Head of caudate nucleus (tissue), 42 donors: ENCODE data around the gene TNFRSF1B.

Source experiments
- DNase-seq, 42 donors: peaks; one replicate each; pipeline versions ENCODE4 v3.0.0 to v3.0.0-alpha.2; 2020 to 2021; ENCODE audit warnings: mixed read lengths in 7 of 42
- intact Hi-C: fragments of 100-400 bp; cut with DNase I; formaldehyde crosslinking; loops from one replicate; pipeline ENCODE4 v1.15.0; 2022

Gene TNFRSF1B

DNA sequence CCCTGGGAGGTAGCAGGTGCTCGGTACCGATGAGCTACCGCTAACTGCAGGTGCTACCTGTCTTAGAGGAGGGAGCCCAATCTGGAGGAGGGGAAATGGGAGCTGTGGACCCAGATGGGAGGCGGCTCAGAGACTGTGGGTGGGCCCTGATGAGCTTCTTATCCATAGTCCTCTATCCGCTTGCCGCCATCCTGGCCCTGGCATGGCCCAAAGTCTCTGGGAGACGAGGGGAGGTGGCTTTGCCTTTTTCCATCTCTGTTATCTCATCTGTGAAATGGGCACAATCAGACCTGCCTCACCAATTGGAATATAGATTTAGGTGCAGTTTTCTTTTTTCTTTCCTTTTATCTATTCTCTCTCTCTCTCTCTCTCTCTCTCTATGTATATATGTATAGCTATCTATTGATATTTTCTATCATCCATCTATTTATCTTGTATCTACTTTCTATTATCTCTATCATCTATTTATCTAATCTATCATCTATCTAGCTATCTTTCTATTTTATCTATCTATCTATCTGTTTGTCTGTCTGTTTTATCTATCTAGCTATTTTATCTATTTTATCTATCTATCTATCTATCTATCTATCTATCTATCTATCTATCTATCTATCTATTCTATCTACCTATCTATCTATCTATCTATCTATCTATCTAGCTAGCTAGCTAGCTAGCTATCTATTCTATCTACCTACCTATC is 16.5 kb downstream of the TNFRSF1B start:
- DNase-seq: no peak

GRCh38 chr1:12184008-12184681 is 17.4 kb downstream of the TNFRSF1B start:
- peak in 41 of 42 donors; percentile 26 to 86 (median 61) for DNase-seq
- intact Hi-C loops: no loop called here

More for the DNA sequence above, 16.5 kb downstream of the TNFRSF1B start:
- intact Hi-C loops: no loop called here

- intact Hi-C loops: no loop called here
- no peak for DNase-seq
Observed at GRCh38 chr1:12185036-12185917, 18.5 kb downstream of the TNFRSF1B start.

DNA sequence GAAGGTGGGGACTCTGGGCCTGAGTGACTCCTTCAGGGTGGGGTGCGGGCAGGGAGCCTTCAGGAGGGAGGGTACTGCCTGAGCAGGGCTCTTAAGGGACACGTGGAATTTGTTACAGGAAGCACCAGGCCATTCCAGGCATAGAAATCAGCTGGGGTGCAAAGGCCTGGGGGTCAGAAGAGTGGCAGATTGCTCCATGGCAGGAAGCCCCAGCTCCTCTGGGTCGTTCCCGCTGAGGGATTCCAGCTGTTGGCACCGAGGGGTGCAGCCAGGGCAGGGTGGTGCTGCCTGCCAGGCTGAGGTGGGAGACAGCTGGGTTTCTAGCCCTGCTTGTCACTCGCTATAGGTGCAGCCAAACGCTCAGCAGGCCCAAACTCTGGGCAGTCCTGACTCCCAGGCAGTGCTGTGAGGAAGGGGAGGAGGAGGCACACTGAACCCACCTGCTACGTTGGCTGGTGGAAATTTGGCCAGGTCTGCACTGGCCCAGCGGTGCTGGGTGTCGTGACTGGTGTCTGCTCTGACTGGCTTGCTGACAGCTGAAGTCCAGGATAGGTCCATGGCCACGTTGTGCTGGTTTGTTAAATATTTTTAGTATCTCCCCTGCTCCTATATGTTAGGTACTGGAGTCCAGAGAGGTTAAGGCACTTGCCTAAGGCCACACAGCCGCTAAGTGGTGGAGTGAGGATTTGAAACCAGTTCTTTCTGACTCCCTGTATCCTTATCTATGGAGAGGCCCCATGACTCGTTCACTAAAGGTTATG is 19.3 kb downstream of the TNFRSF1B start:
- intact Hi-C loops: no loop called here
- no peak for DNase-seq

GRCh38 chr1:12186679-12186985 is 19.8 kb downstream of the TNFRSF1B start:
- intact Hi-C loops: no loop called here

DNA sequence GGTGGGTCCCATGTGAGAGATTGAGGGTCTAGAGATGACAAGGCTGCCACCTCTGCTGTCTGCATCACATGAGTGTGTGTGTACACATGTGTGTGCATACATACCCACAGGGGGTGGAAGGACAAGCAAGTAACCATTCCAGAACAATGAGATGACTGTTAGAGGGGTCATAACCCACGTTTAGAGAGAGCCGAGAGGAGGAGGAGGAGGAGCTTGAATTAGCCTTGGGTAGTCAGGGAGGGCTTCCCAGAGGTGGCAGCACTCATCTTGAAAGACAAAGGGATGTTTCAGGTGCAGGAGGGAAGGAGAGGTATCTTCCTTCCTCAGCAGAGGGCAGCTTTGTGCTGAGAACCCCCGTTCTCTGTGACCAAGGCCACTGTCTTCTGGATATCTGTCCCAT is 21.3 kb downstream of the TNFRSF1B start:
- intact Hi-C loops: no loop called here
- DNase-seq: no peak

More at GRCh38 chr1:12186679-12186985, 19.8 kb downstream of the TNFRSF1B start:
- no peak for DNase-seq

GRCh38 chr1:12188657-12189327 is 22.0 kb downstream of the TNFRSF1B start:
- intact Hi-C loops: no loop called here
- no peak for DNase-seq

DNA sequence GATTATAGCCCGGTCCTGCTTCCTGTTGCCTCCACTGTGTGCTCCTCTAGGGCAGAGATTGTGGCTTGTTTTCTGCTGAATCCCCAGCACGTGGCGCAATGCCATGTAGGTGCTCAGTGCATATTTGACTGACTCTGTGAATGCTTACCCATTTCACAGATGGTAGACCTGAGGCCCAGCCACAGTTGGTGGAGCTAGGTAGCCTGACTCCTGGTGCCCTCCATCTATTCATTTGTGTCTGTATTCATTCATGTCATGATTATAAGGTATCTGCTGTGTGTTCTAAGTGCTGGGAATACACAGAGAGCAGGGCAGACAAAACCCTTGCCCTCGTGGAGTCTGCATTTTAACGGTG is 22.5 kb downstream of the TNFRSF1B start:
- DNase-seq: no peak
- intact Hi-C loops: no loop called here

GRCh38 chr1:12191242-12192032 is 24.6 kb downstream of the TNFRSF1B start:
- intact Hi-C loops: no loop called here
- DNase-seq: peak in 39 of 42 donors; percentile 23 to 80 (median 61)

GRCh38 chr1:12194666-12195216 is 27.9 kb downstream of the TNFRSF1B start:
- DNase-seq: no peak
- intact Hi-C loops: no loop called here

DNA sequence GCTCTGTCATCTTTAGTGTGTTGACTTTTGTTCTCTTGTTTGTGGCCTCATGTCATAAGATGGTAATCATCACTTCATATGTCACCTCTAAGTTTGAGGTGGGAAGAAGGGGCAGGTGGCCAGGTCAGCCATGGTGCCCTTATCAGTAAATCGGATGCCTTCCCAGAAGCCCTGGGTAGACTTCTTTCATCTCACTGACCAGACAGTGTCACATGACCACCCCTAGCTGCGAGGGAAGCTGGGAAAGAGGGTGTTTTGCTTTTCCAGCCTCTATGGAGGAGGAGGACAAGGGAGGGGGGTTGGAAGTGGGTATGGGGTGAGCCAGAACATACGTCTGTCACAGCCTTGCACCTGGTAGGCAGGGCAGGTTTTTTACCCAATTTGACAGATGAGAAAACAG is 28.6 kb downstream of the TNFRSF1B start:
- DNase-seq: no peak
- intact Hi-C loops: no loop called here

DNA sequence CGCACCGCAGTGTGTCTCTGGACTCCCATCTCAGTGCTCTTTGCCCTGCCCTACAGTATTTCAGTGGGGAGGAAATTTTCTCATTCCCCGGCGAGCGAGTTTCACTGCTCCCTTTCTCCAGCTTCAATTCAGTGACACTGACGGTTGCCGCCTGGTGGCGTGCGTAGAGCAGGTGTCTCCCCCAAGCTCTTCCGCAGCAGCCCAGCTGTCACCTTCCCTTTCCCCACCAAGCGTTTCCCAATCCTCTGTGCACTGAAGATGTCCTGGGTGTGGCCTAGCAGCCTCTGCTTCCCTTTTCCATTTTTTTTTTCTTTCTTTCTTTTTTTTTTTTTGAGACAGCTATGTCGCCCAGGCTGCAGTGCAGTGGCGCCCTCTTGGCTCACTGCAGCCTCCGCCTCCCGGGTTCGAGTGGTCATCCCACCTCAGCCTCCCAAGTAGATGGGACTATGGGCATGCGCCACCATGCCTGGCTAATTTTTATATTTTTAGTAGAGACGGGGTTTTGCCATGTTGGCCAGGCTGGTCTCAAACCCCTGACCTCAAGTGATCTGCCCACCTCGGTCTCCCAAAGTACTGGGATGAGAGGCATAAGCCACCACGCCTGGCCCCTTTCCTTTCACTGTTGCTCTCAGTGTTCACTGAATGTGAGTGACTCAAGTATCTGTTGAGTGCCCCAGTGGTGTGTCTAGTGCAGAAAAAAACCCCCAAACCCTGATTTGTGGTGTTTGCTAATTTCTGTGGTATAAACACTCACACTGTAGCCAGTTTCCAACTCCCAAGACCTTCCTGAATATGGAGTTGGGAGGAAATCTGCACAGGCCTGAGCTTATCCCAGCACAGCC is 30.1 kb downstream of the TNFRSF1B start:
- intact Hi-C loops: no loop called here
- peak in 40 of 42 donors; percentile 30 to 80 (median 60) for DNase-seq

GRCh38 chr1:12197483-12197880 is 30.7 kb downstream of the TNFRSF1B start:
- intact Hi-C loops: no loop called here
- DNase-seq: no peak

- no peak for DNase-seq
- intact Hi-C loops: no loop called here
Observed at GRCh38 chr1:12200208-12200607, 33.4 kb downstream of the TNFRSF1B start.

DNA sequence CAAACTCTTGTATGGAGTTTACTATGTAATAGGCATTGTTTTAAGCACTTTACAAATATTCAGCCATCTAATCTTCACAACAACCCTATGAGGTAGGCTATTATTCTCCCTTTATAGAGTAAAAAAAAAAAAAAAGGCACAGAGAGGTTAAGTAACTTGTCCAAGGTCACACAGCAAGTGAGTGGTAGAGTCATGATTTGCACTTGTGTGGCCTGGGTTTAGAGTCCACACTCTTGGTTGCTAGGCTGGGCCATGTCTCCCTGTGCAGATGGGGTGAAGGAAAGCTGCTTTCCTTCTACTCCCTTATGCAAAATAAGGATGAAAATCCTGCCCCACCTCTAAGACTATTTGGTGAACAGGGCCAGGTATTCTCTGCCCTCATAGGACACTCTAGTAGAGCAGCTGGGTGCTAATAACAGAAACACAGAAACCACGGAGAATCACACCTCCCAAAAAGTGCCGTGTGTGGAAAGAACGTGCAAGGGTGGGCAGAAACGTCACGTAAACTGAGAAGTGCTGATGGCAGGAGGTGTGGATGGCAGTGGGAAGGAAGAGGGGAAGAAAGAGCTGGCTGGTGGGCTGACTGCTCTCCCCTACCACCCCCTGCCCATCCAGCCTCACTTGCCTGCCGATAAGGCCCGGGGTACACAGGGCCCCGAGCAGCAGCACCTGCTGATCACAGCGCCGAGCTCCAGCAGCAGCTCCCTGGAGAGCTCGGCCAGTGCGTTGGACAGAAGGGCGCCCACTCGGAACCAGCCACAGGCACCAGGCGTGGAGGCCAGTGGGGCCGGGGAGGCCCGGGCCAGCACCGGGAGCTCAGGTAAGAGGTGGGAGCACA is 34.8 kb downstream of the TNFRSF1B start:
- intact Hi-C loops: no loop called here

GRCh38 chr1:12202190-12202497 is 35.4 kb downstream of the TNFRSF1B start:
- no peak for DNase-seq
- intact Hi-C loops: no loop called here

More for the DNA sequence above, 34.8 kb downstream of the TNFRSF1B start:
- DNase-seq: no peak
